ENCODE results near the gene DOCK4. TPM values are rescaled to one million over a fixed set of nuclear protein-coding genes. Genes with fewer than 3 reads are reported as not detected.

DOCK4 gene
- total RNA-seq, 1 donor from 2014 or later: 43.0 TPM

- H3K4me3 Mint-ChIP-seq (ENCODE audit: unreplicated experiment): no peak overlapping the region
- no peak for DNase-seq (ENCODE audit: low spot score)
- H3K27me3 Mint-ChIP-seq (ENCODE audit: low read depth): no peaks in the 10 kb centered on the region
- H3K4me1 Mint-ChIP-seq (ENCODE audit: low read depth): peaks cover 60% of the 10 kb centered on the region
- H3K36me3 Mint-ChIP-seq (ENCODE audit: low read depth): no peaks in the 10 kb centered on the region
- no peaks in the 10 kb centered on the region for H3K9me3 Mint-ChIP-seq (ENCODE audit: low read depth)
- TF ChIP-seq CTCF (IDR thresholded peaks at IDR 0.05): no peak
- H3K27ac Mint-ChIP-seq (ENCODE audit: unreplicated experiment): peak overlapping the region; percentile 81
Observed at GRCh38 chr7:112161253-112162141, 44.7 kb downstream of the DOCK4 start.

DNA sequence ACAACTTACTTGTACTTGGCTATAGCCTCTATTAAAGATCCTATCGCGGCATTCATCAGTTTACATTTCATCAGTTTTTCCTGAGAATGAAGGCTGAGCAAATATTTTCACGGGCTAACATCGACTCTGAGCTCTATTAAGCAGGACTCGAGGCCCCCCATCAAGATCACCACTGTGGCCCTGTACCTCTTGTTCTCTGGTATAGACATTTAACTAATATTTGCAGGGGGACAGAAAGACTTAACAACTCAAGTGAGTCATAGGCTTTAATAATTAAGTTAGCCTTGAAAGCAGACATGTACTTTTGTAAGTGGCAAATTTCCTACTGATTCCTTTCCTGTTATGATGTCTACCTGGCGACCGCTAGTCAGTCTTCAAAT, 45.4 kb downstream of the DOCK4 start:
- H3K27ac Mint-ChIP-seq (ENCODE audit: unreplicated experiment): peak overlapping the region; percentile 58
- no peaks in the 10 kb centered on the region for H3K36me3 Mint-ChIP-seq (ENCODE audit: low read depth)
- no peaks in the 10 kb centered on the region for H3K27me3 Mint-ChIP-seq (ENCODE audit: low read depth)
- H3K4me3 Mint-ChIP-seq (ENCODE audit: unreplicated experiment): no peak overlapping the region
- no peaks in the 10 kb centered on the region for H3K9me3 Mint-ChIP-seq (ENCODE audit: low read depth)
- H3K4me1 Mint-ChIP-seq (ENCODE audit: low read depth): peaks cover 61% of the 10 kb centered on the region
- TF ChIP-seq CTCF (IDR thresholded peaks at IDR 0.05): no peak
- DNase-seq (ENCODE audit: low spot score): no peak

GRCh38 chr7:112160130-112160770, 45.9 kb downstream of the DOCK4 start:
- Mint-ChIP-seq H3K9me3 (ENCODE audit: low read depth) (no peaks in the 10 kb centered on the region), H3K4me3 (ENCODE audit: unreplicated experiment) (no peak overlapping the region), H3K27ac (ENCODE audit: unreplicated experiment) (peak overlapping the region; percentile 65), H3K36me3 (ENCODE audit: low read depth) (no peaks in the 10 kb centered on the region), H3K4me1 (ENCODE audit: low read depth) (peaks cover 59% of the 10 kb centered on the region), H3K27me3 (ENCODE audit: low read depth) (no peaks in the 10 kb centered on the region)
- no peak for TF ChIP-seq CTCF (IDR thresholded peaks at IDR 0.05)
- DNase-seq (ENCODE audit: low spot score): no peak

DNA sequence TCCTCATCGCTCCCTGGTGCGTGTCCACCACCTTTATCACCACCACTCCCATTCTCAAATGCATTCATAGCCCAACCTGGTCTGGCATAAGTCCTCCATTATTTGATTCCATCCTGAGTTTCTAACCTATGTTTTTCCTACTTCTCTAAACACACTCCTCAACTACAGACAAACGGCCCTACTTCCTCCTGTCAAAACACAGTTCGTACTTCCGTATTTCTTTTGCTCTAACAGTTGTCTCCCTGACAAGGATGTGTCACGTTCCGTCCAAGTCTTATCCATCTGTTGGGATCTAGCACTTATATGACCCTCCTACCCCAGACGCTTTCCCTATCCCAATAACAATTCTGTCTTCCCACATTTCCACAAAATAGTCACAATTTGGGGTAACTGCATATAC, 46.8 kb downstream of the DOCK4 start:
- H3K4me1 Mint-ChIP-seq (ENCODE audit: low read depth): peaks cover 61% of the 10 kb centered on the region
- no peak overlapping the region for H3K27ac Mint-ChIP-seq (ENCODE audit: unreplicated experiment)
- no peaks in the 10 kb centered on the region for H3K9me3 Mint-ChIP-seq (ENCODE audit: low read depth)
- no peak overlapping the region for H3K4me3 Mint-ChIP-seq (ENCODE audit: unreplicated experiment)
- H3K36me3 Mint-ChIP-seq (ENCODE audit: low read depth): no peaks in the 10 kb centered on the region
- no peaks in the 10 kb centered on the region for H3K27me3 Mint-ChIP-seq (ENCODE audit: low read depth)
- no peak for TF ChIP-seq CTCF (IDR thresholded peaks at IDR 0.05)
- DNase-seq (ENCODE audit: low spot score): no peak

DNA sequence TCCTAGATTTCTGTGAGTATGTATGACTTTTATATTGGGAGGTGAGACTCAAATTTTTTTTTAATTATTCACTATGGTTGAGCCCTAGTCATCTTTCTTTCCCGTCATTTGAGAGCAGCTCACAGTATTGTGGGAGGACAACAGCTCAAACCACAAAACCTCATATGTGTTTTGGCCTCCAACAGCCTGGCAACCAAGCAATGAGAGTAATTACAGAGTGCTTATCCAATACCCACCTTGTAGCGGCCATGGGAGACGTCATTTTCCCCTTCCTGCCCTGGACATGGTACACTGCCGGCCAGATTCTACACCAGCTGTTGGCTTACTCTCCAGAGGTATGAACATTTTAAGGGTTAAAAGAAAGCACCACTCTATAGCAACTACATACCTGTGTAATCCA, 49.1 kb downstream of the DOCK4 start:
- Mint-ChIP-seq H3K36me3 (ENCODE audit: low read depth) (no peaks in the 10 kb centered on the region), H3K27ac (ENCODE audit: unreplicated experiment) (peak overlapping the region; percentile 46), H3K27me3 (ENCODE audit: low read depth) (no peaks in the 10 kb centered on the region), H3K4me3 (ENCODE audit: unreplicated experiment) (no peak overlapping the region), H3K4me1 (ENCODE audit: low read depth) (peaks cover 46% of the 10 kb centered on the region), H3K9me3 (ENCODE audit: low read depth) (no peaks in the 10 kb centered on the region)
- DNase-seq (ENCODE audit: low spot score): no peak
- no peak for TF ChIP-seq CTCF (IDR thresholded peaks at IDR 0.05)
